ENCODE measurements around the gene GLIPR1.
"Not testable (repeated sequence)": the region's sequence is repeated elsewhere in the genome, so short reads cannot be mapped to it uniquely, and the experiment has no call there.

Gene GLIPR1

DNA sequence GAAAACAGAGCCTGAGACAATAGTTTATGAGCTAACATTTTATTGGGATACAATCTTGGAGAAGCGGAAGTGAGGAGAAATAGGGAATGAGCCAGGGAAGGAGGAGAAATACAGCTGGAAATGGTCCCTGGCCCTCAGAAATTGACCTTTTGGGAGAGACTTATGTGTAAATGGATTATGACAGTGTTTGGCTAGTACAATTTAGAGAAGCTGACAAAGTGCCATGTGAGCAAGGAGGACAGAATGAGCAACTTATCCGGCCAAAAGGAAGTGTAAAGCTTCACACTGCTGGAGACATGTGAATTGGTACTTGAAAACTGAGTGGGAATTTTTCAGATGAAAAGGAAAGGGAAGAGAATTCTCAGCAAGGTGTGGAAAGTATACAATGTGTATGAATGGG lies 2.9 kb downstream of the GLIPR1 start:
- H3K9me3 Mint-ChIP-seq: no peaks in the 10 kb centered on the region
- peak overlapping the region; percentile 4 for H3K27ac Mint-ChIP-seq
- ATAC-seq: no peak
- DNase-seq: no peak
- peaks cover 83% of the 10 kb centered on the region for H3K4me1 Mint-ChIP-seq
- peak overlapping the region; percentile 92 for H3K4me3 Mint-ChIP-seq
- peaks cover 6% of the 10 kb centered on the region for H3K36me3 Mint-ChIP-seq (ENCODE audit: low read depth)
- no peaks in the 10 kb centered on the region for H3K27me3 Mint-ChIP-seq

DNA sequence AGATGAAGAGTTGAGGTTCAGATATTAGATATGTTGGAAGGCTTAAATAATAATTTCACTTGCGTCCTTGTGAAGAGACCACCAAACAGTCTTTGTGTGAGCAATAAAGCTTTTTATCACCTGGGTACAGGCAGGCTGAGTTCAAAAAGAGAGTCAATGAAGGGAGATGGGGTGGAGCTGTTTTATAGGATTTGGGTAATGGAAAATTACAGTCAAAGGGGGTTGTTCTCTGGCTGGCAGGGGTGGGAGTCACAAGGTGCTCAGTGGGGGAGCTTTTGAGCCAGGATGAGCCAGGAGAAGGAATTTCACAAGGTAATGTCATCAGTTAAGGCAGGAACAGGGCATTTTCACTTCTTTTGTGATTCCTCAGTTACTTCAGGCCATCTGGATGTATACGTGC lies 3.9 kb downstream of the GLIPR1 start:
- H3K27ac Mint-ChIP-seq: peak overlapping the region; percentile 30
- H3K27me3 Mint-ChIP-seq, H3K9me3 Mint-ChIP-seq, ATAC-seq, DNase-seq: not testable (repeated sequence)
- H3K4me1 Mint-ChIP-seq: peaks cover 83% of the 10 kb centered on the region
- peak overlapping the region; percentile 2 for H3K4me3 Mint-ChIP-seq
- peaks cover 12% of the 10 kb centered on the region for H3K36me3 Mint-ChIP-seq (ENCODE audit: low read depth)

DNA sequence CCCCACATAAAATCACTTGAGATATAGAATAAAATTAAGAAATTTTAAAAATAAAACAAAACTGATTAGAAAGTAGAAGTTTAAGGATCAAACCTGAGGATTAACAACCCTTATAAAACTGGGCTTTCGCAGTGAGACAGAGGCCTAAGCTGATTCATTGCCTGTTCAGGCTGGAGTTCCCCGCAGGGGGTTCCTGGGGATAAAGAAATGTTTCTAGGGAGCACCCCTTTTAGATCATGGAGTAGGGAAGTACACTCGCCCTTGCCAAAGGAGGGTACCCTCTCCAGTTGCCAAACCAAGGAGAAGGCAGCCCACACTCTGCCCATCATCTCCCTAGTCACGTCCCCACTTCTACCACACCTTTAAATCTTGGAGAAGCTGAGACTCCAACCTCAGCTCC lies 6.8 kb downstream of the GLIPR1 start:
- H3K9me3 Mint-ChIP-seq: no peaks in the 10 kb centered on the region
- no peak for DNase-seq
- no peak overlapping the region for H3K27ac Mint-ChIP-seq
- peaks cover 16% of the 10 kb centered on the region for H3K36me3 Mint-ChIP-seq (ENCODE audit: low read depth)
- no peak for ATAC-seq
- H3K27me3 Mint-ChIP-seq: no peaks in the 10 kb centered on the region
- H3K4me1 Mint-ChIP-seq: peaks cover 65% of the 10 kb centered on the region
- no peak overlapping the region for H3K4me3 Mint-ChIP-seq

DNA sequence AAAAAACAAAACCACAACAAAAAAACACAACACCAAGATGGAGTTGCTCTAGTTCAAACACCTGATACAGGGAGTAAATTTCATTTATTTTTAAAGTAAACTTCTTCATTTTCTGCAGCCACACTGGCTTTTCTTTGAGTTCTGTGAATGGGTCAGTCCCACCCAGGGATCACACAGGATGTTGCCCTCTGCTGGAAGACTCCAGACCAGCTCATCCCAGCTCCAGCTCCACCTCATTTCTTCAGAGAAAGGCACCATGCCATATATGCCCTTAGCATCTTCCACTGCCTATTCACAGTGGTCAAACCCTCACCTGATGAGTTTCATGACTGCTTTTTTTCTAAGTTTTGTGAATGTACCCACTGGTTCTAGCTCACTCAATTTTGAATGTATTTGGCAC lies 8.0 kb downstream of the GLIPR1 start:
- no peak for DNase-seq

DNA sequence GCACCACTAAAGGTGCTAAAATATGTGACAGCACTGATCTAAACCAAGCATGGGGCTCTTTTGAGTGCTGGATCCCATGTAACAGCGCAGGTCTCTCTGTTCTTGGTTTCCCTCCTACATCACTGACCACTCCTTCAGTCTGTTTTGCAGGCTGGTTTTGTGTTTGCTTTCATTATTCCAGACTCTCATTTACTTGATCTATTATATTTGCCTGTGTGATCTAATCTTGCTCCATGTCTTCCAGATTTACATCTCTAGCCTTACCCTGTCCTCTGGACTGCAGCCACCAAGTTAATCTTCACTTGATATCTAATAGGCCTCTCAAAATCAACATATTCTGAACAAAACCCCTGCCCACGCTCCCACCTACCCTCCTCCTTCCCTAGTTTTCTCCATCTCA lies 8.6 kb downstream of the GLIPR1 start:
- peak overlapping the region; percentile 87 for H3K27ac Mint-ChIP-seq
- H3K9me3 Mint-ChIP-seq: no peaks in the 10 kb centered on the region
- no peaks in the 10 kb centered on the region for H3K27me3 Mint-ChIP-seq
- ATAC-seq (peak; percentile 11), DNase-seq (no peak)
- H3K36me3 Mint-ChIP-seq (ENCODE audit: low read depth): peaks cover 26% of the 10 kb centered on the region
- peak overlapping the region; percentile 49 for H3K4me3 Mint-ChIP-seq
- H3K4me1 Mint-ChIP-seq: peaks cover 55% of the 10 kb centered on the region

More for the DNA sequence above, 8.0 kb downstream of the GLIPR1 start:
- Mint-ChIP-seq H3K27ac (no peak overlapping the region), H3K9me3 (no peaks in the 10 kb centered on the region), H3K36me3 (ENCODE audit: low read depth) (peaks cover 21% of the 10 kb centered on the region), H3K4me3 (no peak overlapping the region), H3K27me3 (no peaks in the 10 kb centered on the region), H3K4me1 (peaks cover 59% of the 10 kb centered on the region)
- ATAC-seq: no peak

DNA sequence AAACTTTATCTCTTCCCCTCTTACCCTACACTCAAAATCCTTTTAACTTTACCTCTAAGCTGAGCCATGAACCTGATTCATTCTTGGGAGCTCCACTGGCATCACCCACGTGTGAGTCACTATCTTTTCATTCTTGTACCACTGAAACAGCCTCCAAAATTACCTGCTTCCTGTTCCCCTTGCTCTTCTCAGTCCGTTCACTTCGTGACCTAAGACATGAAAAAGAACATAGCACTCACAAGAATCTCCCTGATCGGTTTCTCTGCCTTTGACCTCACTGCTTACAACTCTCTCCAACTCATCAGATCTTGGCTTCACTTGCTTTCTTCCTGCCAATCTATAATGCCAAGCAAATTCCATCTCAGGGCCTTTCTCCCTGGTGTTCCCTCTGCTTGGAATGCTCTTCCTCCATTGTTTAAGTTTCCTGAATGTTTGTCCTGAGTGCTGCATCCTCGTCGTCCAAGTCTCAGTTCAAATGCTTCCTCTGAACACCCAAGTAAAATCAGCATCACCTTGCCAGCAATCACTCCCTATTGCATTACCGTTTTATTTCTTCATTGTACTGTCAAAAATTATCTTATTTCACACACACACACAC lies 9.2 kb downstream of the GLIPR1 start:
- Mint-ChIP-seq H3K27me3 (no peaks in the 10 kb centered on the region), H3K4me1 (peaks cover 52% of the 10 kb centered on the region), H3K9me3 (no peaks in the 10 kb centered on the region), H3K36me3 (ENCODE audit: low read depth) (peaks cover 28% of the 10 kb centered on the region), H3K4me3 (peak overlapping the region; percentile 49), H3K27ac (peak overlapping the region; percentile 87)
- DNase-seq (no peak), ATAC-seq (peak; percentile 98)

DNA sequence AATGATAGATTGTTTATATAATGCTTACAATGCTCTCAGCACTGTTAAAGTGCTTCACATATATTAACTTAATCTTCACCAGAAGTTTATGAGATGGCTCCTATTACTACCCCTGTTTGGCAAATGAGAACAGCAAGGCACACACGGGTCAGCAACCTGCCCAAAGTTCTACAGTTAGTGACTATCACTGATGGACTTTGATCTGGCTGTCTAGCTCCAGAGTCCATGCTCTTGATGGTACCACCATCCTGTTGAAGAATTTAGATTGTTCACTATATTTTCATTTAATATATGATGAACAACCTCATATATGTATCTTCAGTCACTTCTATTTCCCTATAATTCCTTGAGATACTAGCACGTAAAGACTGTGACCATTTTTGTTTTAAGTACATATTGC lies 10.6 kb downstream of the GLIPR1 start:
- Mint-ChIP-seq H3K27ac (no peak overlapping the region), H3K4me1 (peaks cover 46% of the 10 kb centered on the region), H3K9me3 (no peaks in the 10 kb centered on the region), H3K36me3 (ENCODE audit: low read depth) (peaks cover 37% of the 10 kb centered on the region), H3K4me3 (no peak overlapping the region), H3K27me3 (no peaks in the 10 kb centered on the region)
- ATAC-seq: no peak
- no peak for DNase-seq

DNA sequence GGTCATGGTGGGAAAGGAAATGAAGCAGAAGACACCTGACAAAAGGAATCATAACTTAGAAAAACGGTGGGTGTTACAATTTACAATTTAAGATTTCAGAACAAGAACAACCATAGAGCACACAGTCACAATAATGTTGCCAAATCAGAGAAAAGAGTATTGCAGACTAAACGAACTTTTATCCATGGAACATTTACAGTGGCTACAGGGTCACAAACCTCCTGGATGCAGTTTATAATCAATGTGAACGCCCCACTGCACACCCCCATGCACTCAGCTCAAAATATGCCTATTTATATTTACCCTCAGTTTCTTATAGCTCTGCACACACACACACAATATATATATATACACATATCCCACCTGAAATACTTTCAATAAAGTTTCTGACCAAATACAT lies 22.9 kb downstream of the GLIPR1 start:
- no peak overlapping the region for H3K27ac Mint-ChIP-seq
- peaks cover 50% of the 10 kb centered on the region for H3K36me3 Mint-ChIP-seq (ENCODE audit: low read depth)
- H3K4me1 Mint-ChIP-seq: peaks cover 10% of the 10 kb centered on the region
- no peak for DNase-seq
- H3K4me3 Mint-ChIP-seq: no peak overlapping the region
- no peaks in the 10 kb centered on the region for H3K27me3 Mint-ChIP-seq
- H3K9me3 Mint-ChIP-seq: no peaks in the 10 kb centered on the region
- ATAC-seq: no peak

DNA sequence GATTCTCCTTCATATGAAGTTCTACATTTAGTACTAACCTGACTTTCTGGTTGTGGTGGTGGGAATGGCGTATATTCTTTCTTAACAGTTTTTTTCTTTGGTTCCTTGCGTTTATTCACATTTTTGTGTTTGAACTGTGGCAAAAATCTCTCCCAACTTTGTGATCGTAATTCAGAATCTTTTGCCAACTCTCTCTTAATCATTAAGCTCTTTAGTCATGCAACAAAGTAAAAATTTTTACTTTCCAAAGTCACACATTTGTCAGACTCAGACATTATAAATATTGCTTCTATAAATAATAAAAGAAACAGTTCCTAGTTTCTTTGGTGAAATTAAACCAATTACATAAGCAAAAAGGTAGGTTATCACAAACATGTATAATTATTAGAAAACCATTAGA lies 23.3 kb downstream of the GLIPR1 start:
- no peak overlapping the region for H3K27ac Mint-ChIP-seq
- no peaks in the 10 kb centered on the region for H3K9me3 Mint-ChIP-seq
- H3K4me1 Mint-ChIP-seq: peaks cover 12% of the 10 kb centered on the region
- ATAC-seq (no peak), DNase-seq (no peak)
- no peak overlapping the region for H3K4me3 Mint-ChIP-seq
- no peaks in the 10 kb centered on the region for H3K27me3 Mint-ChIP-seq
- peaks cover 47% of the 10 kb centered on the region for H3K36me3 Mint-ChIP-seq (ENCODE audit: low read depth)

DNA sequence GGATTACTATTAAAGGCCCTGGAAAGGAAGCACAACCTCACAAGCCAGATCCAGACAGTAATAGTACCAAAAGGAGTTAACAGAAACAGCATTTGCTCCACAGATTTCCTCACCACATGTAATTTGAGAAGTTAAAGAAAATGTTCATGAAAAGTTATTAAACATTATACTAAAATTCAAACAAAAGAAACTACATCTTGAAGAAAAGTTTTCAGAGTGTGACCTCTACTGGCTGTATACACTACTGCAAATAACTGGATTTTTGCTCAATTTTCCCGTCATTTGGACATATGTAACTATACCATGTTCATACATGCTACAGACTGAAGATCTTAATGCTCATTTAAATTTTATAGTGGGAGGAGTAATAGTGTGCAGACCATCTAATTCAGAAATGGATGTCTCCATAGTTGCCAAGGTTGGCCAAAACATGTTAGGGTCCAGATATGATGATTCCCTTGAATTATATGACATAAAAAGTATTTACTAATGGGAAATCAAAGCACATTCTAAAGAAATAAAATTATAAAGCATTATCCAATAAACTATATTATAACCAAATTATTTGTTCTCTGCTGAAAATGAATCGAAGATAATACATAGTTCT lies 25.3 kb downstream of the GLIPR1 start:
- Mint-ChIP-seq H3K9me3 (no peaks in the 10 kb centered on the region), H3K36me3 (ENCODE audit: low read depth) (peaks cover 45% of the 10 kb centered on the region), H3K4me3 (no peak overlapping the region), H3K27ac (peak overlapping the region; percentile 16), H3K4me1 (peaks cover 26% of the 10 kb centered on the region), H3K27me3 (no peaks in the 10 kb centered on the region)
- no peak for ATAC-seq
- no peak for DNase-seq

DNA sequence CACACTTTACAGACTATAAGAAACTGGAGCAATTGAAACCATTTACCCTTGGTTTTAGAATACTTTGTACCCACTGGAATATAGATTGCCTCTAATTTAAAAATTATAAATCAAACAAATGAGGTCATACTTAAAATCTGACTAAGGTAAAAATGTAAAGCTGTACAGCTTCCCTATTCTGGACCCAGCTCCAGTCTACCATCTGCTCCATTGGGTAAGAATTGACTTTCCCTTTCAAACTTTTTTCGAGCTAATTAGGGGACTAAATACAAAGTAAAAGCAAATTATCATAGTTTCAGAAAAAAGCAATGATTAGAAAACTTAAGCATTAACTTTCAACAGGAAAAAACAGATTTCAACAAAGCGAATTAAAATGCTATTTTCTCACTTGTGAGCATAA lies 26.5 kb downstream of the GLIPR1 start:
- no peaks in the 10 kb centered on the region for H3K9me3 Mint-ChIP-seq
- DNase-seq (no peak), ATAC-seq (no peak)
- peaks cover 37% of the 10 kb centered on the region for H3K4me1 Mint-ChIP-seq
- H3K27ac Mint-ChIP-seq: peak overlapping the region; percentile 53
- no peak overlapping the region for H3K4me3 Mint-ChIP-seq
- peaks cover 43% of the 10 kb centered on the region for H3K36me3 Mint-ChIP-seq (ENCODE audit: low read depth)
- no peaks in the 10 kb centered on the region for H3K27me3 Mint-ChIP-seq

DNA sequence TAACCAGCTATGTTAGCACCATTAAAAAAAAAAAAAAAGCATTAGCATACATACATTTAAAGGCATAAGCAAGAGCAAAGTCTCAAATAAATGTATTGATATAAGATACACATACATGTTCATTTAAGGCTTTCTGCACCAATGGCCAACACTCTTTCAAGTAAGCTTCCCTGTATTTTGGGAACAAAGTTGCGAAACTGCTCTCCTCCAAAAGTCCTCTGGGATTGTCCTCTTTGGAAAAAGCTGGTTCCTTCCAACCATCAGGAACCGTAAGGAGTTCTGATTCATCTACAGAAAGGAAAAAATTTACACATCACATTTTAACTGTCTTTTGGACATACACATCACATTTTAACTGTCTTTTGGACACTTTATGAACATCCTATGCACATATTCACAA lies 27.6 kb downstream of the GLIPR1 start:
- Mint-ChIP-seq H3K27ac (peak overlapping the region; percentile 63), H3K9me3 (no peaks in the 10 kb centered on the region), H3K36me3 (ENCODE audit: low read depth) (peaks cover 43% of the 10 kb centered on the region), H3K4me3 (peak overlapping the region; percentile 31), H3K27me3 (no peaks in the 10 kb centered on the region), H3K4me1 (peaks cover 39% of the 10 kb centered on the region)
- DNase-seq: no peak
- ATAC-seq: no peak

DNA sequence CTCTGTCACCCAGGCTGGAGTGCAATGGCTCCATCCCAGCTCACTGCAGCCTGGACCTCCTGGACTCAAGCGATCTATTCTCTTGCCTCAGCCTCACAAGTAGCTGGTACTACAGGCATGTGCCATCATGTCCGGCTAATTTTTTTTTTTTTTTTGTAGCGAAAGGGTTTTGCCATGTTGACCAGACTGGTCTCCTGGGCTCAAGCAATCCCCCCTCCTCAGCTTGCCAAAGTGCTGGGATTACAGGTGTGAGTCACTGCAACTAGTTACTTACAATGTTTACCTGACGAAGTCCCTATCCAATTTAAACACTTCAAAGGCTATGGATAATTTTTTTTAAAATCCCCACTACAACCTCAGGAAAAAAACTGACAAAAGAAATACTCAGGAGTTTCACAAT lies 29.1 kb downstream of the GLIPR1 start:
- H3K4me3 Mint-ChIP-seq: peak overlapping the region; percentile 100
- no peaks in the 10 kb centered on the region for H3K27me3 Mint-ChIP-seq
- peaks cover 35% of the 10 kb centered on the region for H3K36me3 Mint-ChIP-seq (ENCODE audit: low read depth)
- H3K4me1 Mint-ChIP-seq: peaks cover 39% of the 10 kb centered on the region
- H3K27ac Mint-ChIP-seq: peak overlapping the region; percentile 98
- H3K9me3 Mint-ChIP-seq: no peaks in the 10 kb centered on the region
- ATAC-seq: no peak
- no peak for DNase-seq

DNA sequence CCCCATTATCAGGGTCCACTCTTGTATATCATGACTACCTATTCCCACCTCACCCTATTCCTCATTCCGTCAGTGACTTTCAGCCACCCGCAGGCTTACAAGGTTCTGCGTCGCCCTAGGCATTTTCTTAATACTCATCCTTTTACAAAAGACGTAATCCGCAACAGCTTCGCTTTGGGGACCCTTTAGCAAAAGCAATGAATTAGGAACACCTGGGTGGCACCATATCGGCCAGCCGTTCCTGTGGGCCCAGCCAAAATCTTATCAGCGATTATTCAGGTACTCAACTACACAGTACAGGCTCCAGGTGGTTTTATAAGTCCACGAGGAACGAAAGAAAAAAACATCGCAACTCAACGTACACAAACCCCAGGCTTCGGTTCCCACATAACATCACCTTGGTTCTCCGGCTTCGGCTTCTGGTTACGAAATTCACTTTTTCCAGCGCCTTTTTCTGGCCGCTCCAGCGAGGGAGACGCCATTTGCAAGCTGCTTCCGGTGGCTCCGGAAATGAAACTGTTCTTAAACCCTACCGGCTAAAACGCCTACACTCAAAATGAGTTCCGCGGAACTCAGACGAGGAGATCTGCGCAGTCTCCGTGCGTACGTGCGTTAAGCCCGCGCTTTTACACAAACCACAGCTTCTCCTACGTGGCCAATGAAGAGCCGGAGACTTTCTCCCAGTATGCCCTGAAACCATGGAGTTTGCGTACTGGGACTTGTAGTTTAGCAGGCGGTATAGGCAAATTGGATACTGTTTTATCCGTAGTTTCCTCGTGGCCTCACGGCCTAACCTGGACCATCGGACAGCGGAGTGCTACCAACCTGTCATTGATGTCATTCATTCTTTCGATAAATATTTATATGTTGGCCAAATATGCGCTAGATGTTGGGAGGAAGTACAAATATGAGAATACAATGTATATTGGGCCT lies 30.8 kb downstream of the GLIPR1 start, which contains the start of gene KRR1:
KRR1 (minus strand) TSS at position 494 of the 933 bp plus-strand sequence; CDS start at position 482, 12 bp downstream.
- H3K36me3 Mint-ChIP-seq (ENCODE audit: low read depth): peaks cover 24% of the 10 kb centered on the region
- peak; percentile 96 for ATAC-seq
- peak; percentile 85 for DNase-seq
- H3K27ac Mint-ChIP-seq: peak within 1 kb of the TSS; percentile 98
- no peaks in the 10 kb centered on the region for H3K27me3 Mint-ChIP-seq
- H3K4me1 Mint-ChIP-seq: peaks cover 37% of the 10 kb centered on the region
- H3K9me3 Mint-ChIP-seq: no peaks in the 10 kb centered on the region
- H3K4me3 Mint-ChIP-seq: peak within 1 kb of the TSS; percentile 100

DNA sequence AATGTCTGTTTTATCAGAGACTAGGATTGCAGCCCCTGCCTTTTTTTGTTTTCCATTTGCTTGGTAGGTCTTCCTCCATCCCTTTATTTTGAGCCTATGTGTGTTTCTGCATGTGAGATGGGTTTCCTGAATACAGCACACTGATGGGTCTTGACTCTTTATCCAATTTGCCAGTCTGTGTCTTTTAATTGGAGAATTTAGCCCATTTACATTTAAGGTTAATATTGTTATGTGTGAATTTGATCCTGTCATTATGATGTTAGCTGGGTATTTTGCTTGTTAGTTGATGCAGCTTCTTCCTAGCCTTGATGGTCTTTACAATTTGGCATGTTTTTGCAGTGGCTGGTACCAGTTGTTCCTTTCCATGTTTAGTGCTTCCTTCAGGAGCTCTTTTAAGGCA lies 40.7 kb downstream of the GLIPR1 start:
- not testable (repeated sequence) for H3K4me1 Mint-ChIP-seq, H3K27ac Mint-ChIP-seq, H3K9me3 Mint-ChIP-seq

More for the DNA sequence above, 40.7 kb downstream of the GLIPR1 start:
- not testable (repeated sequence) for H3K36me3 Mint-ChIP-seq (ENCODE audit: low read depth); DNase-seq; ATAC-seq; H3K4me3 Mint-ChIP-seq
- H3K27me3 Mint-ChIP-seq: peaks cover 25% of the 10 kb centered on the region

Data from activated naive CD8-positive, alpha-beta T cell treated with anti-CD3 and anti-CD28 coated beads, Interleukin-2, amount 50 U/mL, for 24 hours (primary cell).